Right lung (tissue), 5 donors: Measurements from ENCODE around the gene UBE2R2. TPM values are rescaled to one million over a fixed set of nuclear protein-coding genes. Genes with fewer than 3 reads are reported as not detected.
"Not testable (repeated sequence)": the region's sequence is repeated elsewhere in the genome, so short reads cannot be mapped to it uniquely, and the experiment has no call there.

ENCODE experiments used
- DNase-seq, 2 donors: peaks; one replicate each; pipeline ENCODE4 v3.0.0-alpha.2; 2013
- polyA plus RNA-seq, 5 donors: library from polyadenylated mRNA; unstranded; fragments of 120-200 nt; gene quantifications; one replicate each; pipeline versions ENCODE4 v1.2.1 to v1.2.3, GENCODE V29; 2013; ENCODE audit warnings: inconsistent platforms in 1 of 5, low replicate concordance in 1 of 5; ENCODE audit not compliant: insufficient read length in 5 of 5, insufficient read depth in 1 of 5

UBE2R2 gene
- polyA plus RNA-seq, 5 donors = 50.7 to 56.6 (median 52.2) TPM

DNA sequence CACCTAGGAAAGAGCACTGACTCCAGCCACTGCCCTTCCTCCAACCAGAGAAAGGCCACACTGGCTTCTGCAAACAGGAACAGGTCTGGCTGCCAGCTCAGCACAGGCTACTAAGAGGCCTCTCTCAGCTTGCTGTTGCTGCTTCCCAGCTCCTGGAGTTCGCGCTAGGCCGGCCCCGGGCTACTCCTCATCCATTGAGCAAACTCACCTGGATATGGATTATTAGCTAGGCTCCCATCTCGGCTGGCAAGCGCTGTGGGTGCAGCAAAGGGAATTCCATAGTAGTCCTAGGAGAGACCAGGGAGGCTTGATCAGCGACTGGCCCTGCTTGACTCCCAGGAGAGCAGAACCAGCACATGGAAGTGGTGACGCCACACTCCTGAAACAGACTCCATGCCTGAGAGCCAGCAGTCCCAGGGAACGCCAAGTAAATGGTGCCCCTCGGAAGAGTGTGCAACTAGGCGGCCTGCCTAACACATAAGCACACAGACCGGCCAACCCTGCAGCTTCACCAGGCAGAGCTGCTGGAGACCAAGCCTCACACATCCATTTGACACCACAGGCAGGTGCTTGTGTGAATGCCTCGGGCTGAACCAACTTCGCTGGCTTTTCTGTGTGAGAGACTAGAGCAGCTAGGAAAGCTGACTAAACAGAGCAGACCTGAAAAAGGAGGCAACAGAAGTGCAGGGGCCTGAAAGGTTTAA lies 107.2 kb downstream of the UBE2R2 start:
- no peak for DNase-seq

GRCh38 chr9:33924978-33925797 lies 108.2 kb downstream of the UBE2R2 start:
- DNase-seq = no peak

DNA sequence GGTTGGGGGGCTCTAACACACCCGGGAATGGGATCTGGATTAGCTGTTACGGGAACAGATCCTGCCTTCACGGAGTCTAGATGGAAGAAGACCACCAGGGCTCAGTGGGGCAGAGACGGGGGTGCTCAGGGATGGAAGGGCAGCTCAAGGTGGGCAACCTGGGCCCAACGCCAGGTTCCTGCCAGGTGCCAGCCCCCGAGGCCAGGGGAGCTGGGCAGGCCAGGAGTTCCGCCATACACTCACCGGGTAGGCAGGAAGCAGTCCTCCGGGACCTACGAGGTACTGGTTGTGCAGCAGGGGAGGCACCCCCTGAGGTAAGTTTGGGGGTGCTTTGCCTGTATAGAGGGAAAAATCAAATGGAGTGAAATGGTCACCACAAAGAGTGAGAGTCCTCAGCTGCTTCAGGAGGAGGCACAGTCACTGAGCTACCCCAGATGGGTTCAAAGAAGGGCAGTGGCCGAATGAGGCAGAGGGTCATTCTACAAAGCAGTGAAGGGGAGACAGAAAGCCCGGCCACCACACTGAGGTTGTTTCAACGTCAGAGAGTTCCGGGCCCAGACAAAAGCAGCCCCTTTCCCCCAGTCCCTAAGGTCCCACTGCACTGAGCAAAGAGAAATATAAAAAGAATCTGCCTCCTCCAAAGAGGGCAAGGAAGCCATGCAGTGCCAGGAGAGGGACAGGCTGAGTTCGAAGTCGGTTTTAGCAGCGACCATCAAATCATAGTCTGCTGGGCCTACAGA lies 110.0 kb downstream of the UBE2R2 start:
- no peak for DNase-seq

GRCh38 chr9:33927694-33928093 lies 110.7 kb downstream of the UBE2R2 start:
- DNase-seq = no peak

DNA sequence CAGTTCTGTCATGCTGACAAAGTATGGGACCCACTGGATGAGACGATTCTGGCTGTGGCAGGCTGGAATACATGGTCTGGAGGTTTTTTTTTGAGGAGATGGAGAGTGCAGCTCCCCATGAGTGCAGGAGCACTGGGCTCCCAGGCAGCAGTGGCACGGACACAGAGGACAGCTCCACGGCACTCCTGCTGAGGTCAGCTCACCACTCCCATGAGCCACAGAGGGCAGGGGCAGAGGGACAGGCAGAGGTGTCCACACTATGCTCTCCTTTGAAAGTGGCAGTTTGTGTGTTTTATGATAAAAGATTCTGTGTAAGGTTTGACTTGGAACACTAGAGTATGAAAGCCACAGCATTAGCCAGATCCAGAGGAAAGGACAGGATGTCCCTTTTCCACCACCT lies 114.4 kb downstream of the UBE2R2 start:
- no peak for DNase-seq

GRCh38 chr9:33932078-33932807 lies 115.3 kb downstream of the UBE2R2 start:
- no peak for DNase-seq

- no peak for DNase-seq
Measured at GRCh38 chr9:33934188-33934878, 117.4 kb downstream of the UBE2R2 start.

DNA sequence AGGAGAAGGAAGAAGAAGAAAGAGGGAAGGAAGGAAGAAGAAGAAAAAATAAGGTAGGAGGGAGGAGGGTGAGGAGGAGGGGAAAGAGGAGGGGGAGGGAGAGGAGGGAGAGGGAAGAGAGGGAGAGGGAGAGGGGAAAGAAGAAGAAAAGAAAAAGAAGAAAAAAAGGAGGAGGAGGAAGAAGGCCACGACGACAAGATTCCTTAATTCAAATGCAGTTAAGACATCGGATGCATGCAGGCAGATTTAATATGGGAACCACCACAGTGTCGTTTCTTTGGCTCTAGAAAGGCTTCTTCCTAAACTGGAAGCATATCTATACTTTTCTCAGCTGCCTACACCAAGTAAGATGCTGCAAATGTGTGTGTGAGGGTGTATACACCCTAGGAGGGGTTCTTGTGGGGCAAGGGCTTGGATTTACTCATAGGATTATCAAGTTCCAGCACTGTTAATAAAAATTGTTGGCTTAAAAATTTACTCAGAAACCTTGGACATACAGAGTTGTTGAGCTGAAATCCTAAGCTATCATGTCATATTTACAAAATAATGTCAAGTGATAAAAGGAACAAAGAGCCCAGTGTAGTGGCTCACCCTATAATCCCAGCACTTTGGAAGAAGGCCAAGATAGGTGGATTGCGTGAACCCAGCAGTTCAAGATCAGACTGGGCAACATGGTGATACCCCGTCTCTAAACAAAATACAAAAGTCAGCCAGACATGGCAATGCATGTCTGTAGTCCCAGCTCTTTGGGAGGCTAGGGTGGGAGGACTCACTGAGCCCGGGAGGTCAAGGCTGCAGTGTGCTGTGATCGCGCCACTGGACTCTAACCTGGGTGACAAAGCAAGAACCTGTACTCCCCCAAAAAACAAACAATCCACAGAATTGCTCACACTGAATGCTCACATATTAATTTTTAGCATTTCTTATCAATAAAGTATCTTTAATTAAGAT lies 123.2 kb downstream of the UBE2R2 start:
- no peak for DNase-seq

DNA sequence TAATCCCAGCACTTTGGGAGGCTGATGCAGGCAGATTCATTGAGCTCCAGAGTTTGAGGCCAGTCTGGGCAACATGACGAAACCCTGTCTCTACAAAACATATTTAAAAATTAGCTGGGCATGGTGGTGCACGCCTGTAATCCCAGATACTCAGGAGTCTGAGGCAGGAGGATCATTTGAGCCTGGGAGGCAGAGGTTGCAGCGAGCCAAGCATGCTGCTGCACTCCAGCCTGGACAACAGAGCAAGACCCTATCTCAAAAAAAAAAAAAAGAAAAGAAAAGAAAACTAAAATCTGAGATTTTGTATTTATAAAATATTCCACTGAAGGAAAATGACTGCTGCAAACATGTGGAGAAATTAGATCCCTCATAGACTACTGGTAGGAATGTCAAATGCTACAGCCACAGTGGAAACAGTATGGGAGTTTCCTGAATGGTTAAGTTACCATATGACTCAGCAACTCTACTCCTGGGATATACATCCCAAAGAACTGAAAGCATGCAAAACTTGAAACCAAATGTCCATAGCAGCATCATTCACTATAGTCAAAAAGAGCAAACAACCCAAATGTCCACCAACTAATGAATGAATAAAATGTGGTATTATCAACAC lies 125.6 kb downstream of the UBE2R2 start:
- DNase-seq = no peak

DNA sequence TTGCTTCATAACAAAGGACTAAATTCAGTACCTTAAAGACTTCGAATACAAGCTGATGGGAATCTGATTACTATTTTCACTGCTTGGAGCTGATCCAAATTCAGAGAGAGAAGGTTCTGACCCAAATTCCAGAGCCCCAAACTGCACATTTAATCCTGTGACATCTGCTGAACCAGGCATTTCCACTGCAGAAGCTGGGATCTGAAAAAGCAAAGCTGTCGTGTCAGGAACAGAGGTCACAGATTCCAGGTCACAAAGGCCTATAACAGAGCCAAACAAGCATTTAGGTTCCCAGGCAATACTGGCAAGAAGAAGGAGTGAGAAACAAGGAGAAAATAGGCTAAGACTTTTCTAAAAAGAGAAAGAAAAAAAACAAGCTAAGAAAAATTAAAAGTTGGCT lies 126.4 kb downstream of the UBE2R2 start:
- no peak for DNase-seq

GRCh38 chr9:33946779-33947535 lies 130.0 kb downstream of the UBE2R2 start:
- no peak for DNase-seq

DNA sequence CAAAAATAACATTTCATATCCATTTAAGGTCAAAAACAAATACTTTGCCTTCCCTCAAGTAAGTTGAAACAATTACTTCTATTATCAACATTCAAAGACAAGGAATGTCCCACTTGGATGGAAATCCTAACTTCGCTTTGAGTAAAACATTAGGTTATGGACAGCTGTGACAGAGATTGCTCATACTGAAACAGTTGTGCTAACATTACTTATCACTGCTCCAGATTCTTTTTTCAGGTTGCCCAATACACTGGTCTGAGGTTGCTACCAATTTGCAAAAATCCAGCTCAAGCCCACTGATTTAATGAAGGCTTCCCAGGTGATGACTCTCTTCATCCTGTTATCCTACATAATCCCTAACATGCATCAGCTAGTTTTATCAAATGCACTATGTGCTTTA lies 133.4 kb downstream of the UBE2R2 start:
- DNase-seq = no peak

DNA sequence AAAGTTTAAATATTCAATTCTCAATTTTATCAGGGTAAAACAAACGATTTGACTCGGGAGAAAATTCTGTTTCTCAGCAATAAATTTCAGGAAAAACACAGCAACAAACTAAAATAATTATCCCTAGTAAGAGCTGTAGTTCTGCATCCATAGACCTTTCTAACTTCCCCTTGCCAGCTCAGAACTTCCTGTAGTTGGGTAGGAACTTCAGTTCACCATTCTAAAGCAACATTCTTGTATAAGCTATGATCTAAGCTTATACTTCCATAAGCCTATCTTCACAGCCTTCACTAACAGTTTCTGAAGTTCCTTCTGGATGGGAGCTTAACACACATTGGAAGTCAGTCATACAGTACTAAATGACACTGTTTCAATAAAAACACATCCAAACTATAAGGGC lies 135.1 kb downstream of the UBE2R2 start:
- no peak for DNase-seq

DNA sequence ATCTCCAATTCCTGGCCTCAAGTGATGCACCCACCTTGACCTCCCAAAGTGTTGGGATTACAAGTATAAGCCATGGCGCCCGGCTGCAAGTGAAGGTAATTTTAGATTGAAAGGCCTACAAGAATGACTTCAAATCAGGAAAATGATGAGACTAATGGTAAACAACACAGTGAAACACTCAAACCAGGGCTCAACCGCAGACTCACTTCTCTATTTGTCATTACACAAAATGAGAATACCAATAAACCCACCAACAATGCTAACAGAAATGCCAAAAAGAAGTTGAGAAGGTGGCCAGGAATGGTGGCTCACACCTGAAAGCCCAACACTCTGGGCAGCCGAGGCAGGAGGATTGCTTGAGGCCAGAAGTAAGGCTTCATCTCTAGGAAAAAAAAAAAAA lies 139.6 kb downstream of the UBE2R2 start:
- no peak for DNase-seq

DNA sequence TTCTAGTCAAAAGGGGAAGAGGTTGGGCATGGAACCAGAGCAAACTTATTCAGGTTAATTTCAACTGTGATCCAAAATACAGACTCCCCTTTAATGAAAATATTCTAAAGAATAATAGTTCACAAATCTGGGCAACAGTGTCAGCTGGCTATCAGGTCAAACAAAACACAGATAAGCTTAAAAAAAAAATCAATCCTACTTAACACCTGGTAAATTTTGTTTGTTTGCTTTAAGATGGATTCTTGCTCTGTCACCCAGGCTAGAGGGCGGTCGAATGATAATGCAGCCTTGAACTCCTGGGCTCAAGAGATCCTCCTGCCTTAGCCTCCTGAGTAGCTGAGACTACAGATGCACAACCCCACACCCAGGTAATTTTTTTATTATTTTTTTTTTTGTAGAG lies 142.8 kb downstream of the UBE2R2 start:
- no peak for DNase-seq

DNA sequence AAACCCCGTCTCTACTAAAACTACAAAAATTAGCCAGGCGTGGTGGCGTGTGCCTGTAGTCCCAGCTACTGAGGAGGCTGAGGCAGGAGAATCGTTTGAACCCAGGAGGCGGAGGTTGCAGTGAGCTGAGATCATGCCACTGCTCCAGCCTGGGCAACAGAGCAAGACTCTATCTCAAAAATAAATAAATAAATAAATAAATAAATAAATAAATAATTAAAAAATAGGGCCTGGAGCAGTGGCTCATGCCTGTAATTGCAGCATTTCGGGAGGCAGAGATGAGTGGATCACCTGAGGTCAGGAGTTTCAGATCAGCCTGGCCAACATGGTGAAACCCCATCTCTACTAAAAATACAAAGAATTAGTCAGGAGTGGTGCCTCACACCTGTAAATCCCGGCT lies 145.5 kb downstream of the UBE2R2 start:
- not testable (repeated sequence) for DNase-seq

DNA sequence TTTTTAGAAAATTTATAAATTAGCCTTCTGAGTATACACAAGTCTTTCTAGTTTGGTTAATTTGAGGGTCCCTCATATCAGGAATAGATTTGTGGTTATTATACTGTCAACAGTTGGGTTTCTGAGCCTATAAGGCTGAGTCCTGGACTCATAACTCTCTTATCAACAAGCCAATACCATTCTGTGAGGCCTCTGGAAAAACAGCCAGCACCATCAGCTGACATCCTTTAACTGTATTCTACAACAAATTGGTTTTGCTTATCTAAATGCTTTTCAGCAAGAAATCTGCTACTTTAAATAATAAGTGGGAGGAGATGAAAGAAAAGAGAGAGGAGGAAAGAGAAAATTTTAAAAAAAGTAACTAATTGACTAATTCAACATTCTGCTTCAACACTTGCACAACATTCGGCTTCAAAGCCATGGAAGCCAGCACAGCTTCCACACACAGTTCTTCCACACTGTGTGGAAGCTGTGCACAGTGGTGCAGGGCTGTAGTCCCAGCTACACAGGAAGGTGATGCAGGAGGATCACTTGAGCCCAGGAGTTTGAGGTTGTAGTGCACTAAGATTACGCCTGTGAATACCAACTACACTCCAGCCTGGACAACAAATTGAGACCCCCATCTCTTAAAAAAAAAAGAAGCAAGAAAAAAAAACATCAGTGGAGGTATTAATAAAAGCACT lies 147.3 kb downstream of the UBE2R2 start:
- no peak for DNase-seq
